Measurements from ENCODE around the gene FERMT3. TPM values are rescaled to one million over a fixed set of nuclear protein-coding genes. Genes with fewer than 3 reads are reported as not detected.

FERMT3 gene
- total and polyA plus RNA-seq, 2 of the 13 experiments (the other 11 are each of a cell fraction or from before 2014, with no cell fraction given): 0.29 TPM; not detected in 1

GRCh38 chr11:64181506-64182411, 24.8 kb upstream of the FERMT3 start (continued):
- TF ChIP-seq HMGXB3 (CRISPR knock-in tag; IDR thresholded peaks at IDR 0.05; ENCODE audit: borderline replicate concordance) (no peak), SP2 (CRISPR knock-in tag; IDR thresholded peaks at IDR 0.05) (no peak), CBX2 (IDR thresholded peaks at IDR 0.05; ENCODE audit: low read depth, low read length) (no peak), CBX2 (CRISPR knock-in tag; IDR thresholded peaks at IDR 0.05; ENCODE audit: low read depth) (no peak), KAT2B (IDR thresholded peaks at IDR 0.05; ENCODE audit: borderline replicate concordance, low read depth, low read length) (no peak), ZNF263 (CRISPR knock-in tag; IDR thresholded peaks at IDR 0.05) (peak; percentile 85), ZNF530 (CRISPR knock-in tag; IDR thresholded peaks at IDR 0.05; ENCODE audit: low read depth) (no peak), ZBTB43 (CRISPR knock-in tag; conservative IDR thresholded peaks at IDR 0.05) (no peak), ZNF615 (CRISPR knock-in tag; IDR thresholded peaks at IDR 0.05; ENCODE audit: borderline replicate concordance) (no peak), MXD4 (CRISPR knock-in tag; IDR thresholded peaks at IDR 0.05) (no peak), ZNF3 (CRISPR knock-in tag; IDR thresholded peaks at IDR 0.05) (no peak), TIGD3 (CRISPR knock-in tag; IDR thresholded peaks at IDR 0.05; ENCODE audit: borderline replicate concordance) (no peak), ZBTB33 (CRISPR knock-in tag; IDR thresholded peaks at IDR 0.05) (no peak; the same call in 1 of the 2 replicates), NKX3-1 (CRISPR knock-in tag; IDR thresholded peaks at IDR 0.05) (no peak), PATZ1 (CRISPR knock-in tag; IDR thresholded peaks at IDR 0.05) (no peak), ZBTB42 (CRISPR knock-in tag; IDR thresholded peaks at IDR 0.05) (no peak), ZNF460 (CRISPR knock-in tag; IDR thresholded peaks at IDR 0.05; ENCODE audit: borderline replicate concordance) (no peak), PHB2 (IDR thresholded peaks at IDR 0.05; ENCODE audit: partially characterized antibody) (no peak)
